HG02938 (cell line): ENCODE measurements around the gene PHACTR2.
"Not testable (repeated sequence)": the region's sequence is repeated elsewhere in the genome, so short reads cannot be mapped to it uniquely, and the experiment has no call there.

ENCODE experiments used
- ATAC-seq: cut with Tn5 transposase; IDR thresholded peaks from one replicate; pipeline ENCODE4 v1.9.1; 2021; ENCODE audit warnings: mild to moderate bottlenecking, moderate library complexity; ENCODE audit not compliant: unreplicated experiment

Gene PHACTR2

GRCh38 chr6:143677891-143678791 is at the start of gene PHACTR2:
Gene PHACTR2 (plus strand): TSS chr6:143677965. CDS start chr6:143678164, 199 bp downstream.
- no peak for ATAC-seq

- no peak for ATAC-seq
Measured at GRCh38 chr6:143629104-143630080, 48.4 kb upstream of the PHACTR2 start.

GRCh38 chr6:143631196-143631595 is 46.6 kb upstream of the PHACTR2 start:
- ATAC-seq: not testable (repeated sequence)

GRCh38 chr6:143632894-143633293 is 44.9 kb upstream of the PHACTR2 start:
- ATAC-seq: no peak

- ATAC-seq: no peak
Measured at GRCh38 chr6:143634486-143634885, 43.3 kb upstream of the PHACTR2 start.

- ATAC-seq: no peak
Measured at GRCh38 chr6:143637691-143638090, 40.1 kb upstream of the PHACTR2 start.

GRCh38 chr6:143642403-143642802 is 35.4 kb upstream of the PHACTR2 start:
- ATAC-seq: no peak

- peak; percentile 64 for ATAC-seq
Measured at GRCh38 chr6:143647191-143647590, 30.6 kb upstream of the PHACTR2 start.

GRCh38 chr6:143647732-143648131 is 30.0 kb upstream of the PHACTR2 start:
- no peak for ATAC-seq

GRCh38 chr6:143649319-143649718 is 28.4 kb upstream of the PHACTR2 start:
- not testable (repeated sequence) for ATAC-seq

GRCh38 chr6:143651328-143651727 is 26.4 kb upstream of the PHACTR2 start:
- ATAC-seq: not testable (repeated sequence)

GRCh38 chr6:143652841-143653331 is 24.9 kb upstream of the PHACTR2 start:
- ATAC-seq: no peak

- no peak for ATAC-seq
Measured at GRCh38 chr6:143655541-143655940, 22.2 kb upstream of the PHACTR2 start.

- ATAC-seq: no peak
Measured at GRCh38 chr6:143656026-143656425, 21.7 kb upstream of the PHACTR2 start.

GRCh38 chr6:143657809-143658208 is 20.0 kb upstream of the PHACTR2 start:
- ATAC-seq: no peak

GRCh38 chr6:143660170-143660569 is 17.6 kb upstream of the PHACTR2 start:
- ATAC-seq: not testable (repeated sequence)

- ATAC-seq: no peak
Measured at GRCh38 chr6:143664171-143664570, 13.6 kb upstream of the PHACTR2 start.

- not testable (repeated sequence) for ATAC-seq
Measured at GRCh38 chr6:143666007-143666406, 11.8 kb upstream of the PHACTR2 start.

GRCh38 chr6:143669483-143669882 is 8.3 kb upstream of the PHACTR2 start:
- not testable (repeated sequence) for ATAC-seq

GRCh38 chr6:143673669-143674068 is 4.1 kb upstream of the PHACTR2 start:
- no peak for ATAC-seq
